Tibial artery (tissue), 4 donors: ENCODE data around the gene CD52.

ENCODE experiments used
- DNase-seq, 2 donors: peaks; one replicate each; pipeline ENCODE4 v3.0.0-alpha.2; 2019
- H3K27ac ChIP-seq, 2 donors: fragments of 200-600 bp; sonication (generic) in 1 of 2; 1 replicate in 1 of 2; 2 replicates in 1 of 2; pipeline ENCODE4 v1.5.1; 2018 to 2019; ENCODE audit warnings: mild to moderate bottlenecking in 1 of 2
- H3K27me3 ChIP-seq, 2 donors: fragments of 200-600 bp; sonication (generic) in 1 of 2; one replicate each; pipeline versions ENCODE4 v1.5.1 to v1.6.0; 2016 to 2019
- H3K36me3 ChIP-seq, 3 donors: fragments of 200-600 bp; sonication (generic) in 2 of 3; one replicate each; pipeline ENCODE4 v1.5.1; 2016 to 2019; ENCODE audit warnings: mild to moderate bottlenecking in 2 of 3
- H3K4me1 ChIP-seq, 4 donors: fragments of 200-600 bp; sonication (generic) in 2 of 4; 1 replicate in 3 of 4; 2 replicates in 1 of 4; pipeline ENCODE4 v1.5.1; 2016 to 2019
- H3K4me3 ChIP-seq, 2 donors: fragments of 200-600 bp; sonication (generic) in 1 of 2; 1 replicate in 1 of 2; 2 replicates in 1 of 2; pipeline ENCODE4 v1.5.1; 2018 to 2019; ENCODE audit warnings: mild to moderate bottlenecking in 2 of 2
- H3K9me3 ChIP-seq, 3 donors: fragments of 200-600 bp; sonication (generic) in 1 of 3; one replicate each; pipeline ENCODE4 v1.5.1; 2016 to 2019
- CTCF ChIP-seq, 2 experiments: fragments of 200-600 bp in 1 of 2; fragments of 450-650 bp in 1 of 2; IDR thresholded peaks; one replicate each; pipeline ENCODE4 v1.5.1; 2017 to 2019; ENCODE audit warnings: antibody characterized with exemption in 2 of 2, mild to moderate bottlenecking in 1 of 2, moderate library complexity in 1 of 2
- intact Hi-C: fragments of 100-400 bp; cut with DNase I; formaldehyde crosslinking; loops from one replicate; pipeline ENCODE4 v1.15.0; 2023; ENCODE audit warnings: low total_unique reads

The CD52 gene

GRCh38 chr1:26275580-26276431 lies 42.0 kb upstream of the CD52 start:
- H3K36me3 ChIP-seq: peaks cover 0 to 3% (median 0%) of the 10 kb centered on the region in 3 donors
- H3K4me3 ChIP-seq: no peak overlapping the region
- H3K4me1 ChIP-seq: peaks cover 0 to 52% (median 43%) of the 10 kb centered on the region in 4 donors
- H3K27me3 ChIP-seq: no peaks in the 10 kb centered on the region
- H3K27ac ChIP-seq: peak overlapping the region; percentile 52 to 86
- intact Hi-C loops: loop anchor here (2.0 to 5.0 kb wide), 2 partner anchors 47 to 1341 kb away; no protein-coding TSS in a partner anchor
- peak; percentile 81 to 96 for TF ChIP-seq CTCF (IDR thresholded peaks at IDR 0.05)
- H3K9me3 ChIP-seq: no peaks in the 10 kb centered on the region
- peak; percentile 87 to 92 for DNase-seq

GRCh38 chr1:26276432-26276838 lies 41.3 kb upstream of the CD52 start:
- peak overlapping the region; percentile 52 to 86 for H3K27ac ChIP-seq
- DNase-seq: no peak
- peaks cover 0 to 59% (median 50%) of the 10 kb centered on the region in 4 donors for H3K4me1 ChIP-seq
- no peaks in the 10 kb centered on the region for H3K9me3 ChIP-seq
- no peak overlapping the region for H3K4me3 ChIP-seq
- intact Hi-C loops: loop anchor here (5.0 kb wide), 1 partner anchor 1341 kb away; no protein-coding TSS in a partner anchor
- no peaks in the 10 kb centered on the region for H3K36me3 ChIP-seq
- no peaks in the 10 kb centered on the region for H3K27me3 ChIP-seq
- TF ChIP-seq CTCF (IDR thresholded peaks at IDR 0.05): no peak

GRCh38 chr1:26277261-26277661 lies 40.5 kb upstream of the CD52 start:
- no peaks in the 10 kb centered on the region for H3K9me3 ChIP-seq
- DNase-seq: no peak
- intact Hi-C loops: loop anchor here (5.0 kb wide), 1 partner anchor 1340 kb away; no protein-coding TSS in a partner anchor
- H3K27ac ChIP-seq: peak overlapping the region; percentile 86 to 92
- no peak overlapping the region for H3K4me3 ChIP-seq
- no peaks in the 10 kb centered on the region for H3K27me3 ChIP-seq
- H3K36me3 ChIP-seq: no peaks in the 10 kb centered on the region
- no peak for TF ChIP-seq CTCF (IDR thresholded peaks at IDR 0.05)
- peaks cover 0 to 67% (median 57%) of the 10 kb centered on the region in 4 donors for H3K4me1 ChIP-seq

GRCh38 chr1:26277719-26278118 lies 40.0 kb upstream of the CD52 start:
- intact Hi-C loops: loop anchor here (5.0 kb wide), 1 partner anchor 1340 kb away; no protein-coding TSS in a partner anchor
- H3K4me1 ChIP-seq: peaks cover 0 to 70% (median 60%) of the 10 kb centered on the region in 4 donors

GRCh38 chr1:26278303-26278702 lies 39.5 kb upstream of the CD52 start:
- H3K4me1 ChIP-seq: peaks cover 0 to 73% (median 62%) of the 10 kb centered on the region in 4 donors
- peak; percentile 74 to 91 for DNase-seq
- H3K27ac ChIP-seq: peak overlapping the region; percentile 86 to 92
- H3K4me3 ChIP-seq: no peak overlapping the region
- no peaks in the 10 kb centered on the region for H3K27me3 ChIP-seq
- no peak for TF ChIP-seq CTCF (IDR thresholded peaks at IDR 0.05)
- no peaks in the 10 kb centered on the region for H3K36me3 ChIP-seq
- intact Hi-C loops: loop anchor here (5.0 kb wide), 1 partner anchor 1339 kb away; no protein-coding TSS in a partner anchor
- H3K9me3 ChIP-seq: no peaks in the 10 kb centered on the region

More at GRCh38 chr1:26277719-26278118, 40.0 kb upstream of the CD52 start:
- no peak overlapping the region for H3K4me3 ChIP-seq
- H3K27me3 ChIP-seq: no peaks in the 10 kb centered on the region
- H3K27ac ChIP-seq: peak overlapping the region; percentile 86 to 92
- no peaks in the 10 kb centered on the region for H3K9me3 ChIP-seq
- no peak for TF ChIP-seq CTCF (IDR thresholded peaks at IDR 0.05)
- H3K36me3 ChIP-seq: no peaks in the 10 kb centered on the region
- no peak for DNase-seq
